HL-60 (cell line): Measurements from ENCODE around the gene NKX2-2.

Experiments
- GABPA ChIP-seq: IDR thresholded peaks from 2 replicates; pipeline ENCODE4 v1.6.1; 2012; ENCODE audit warnings: low read depth
- POLR2AphosphoS5 ChIP-seq: IDR thresholded peaks from 2 replicates; pipeline ENCODE4 v1.6.1; 2012; ENCODE audit warnings: low read depth
- TF ChIP-seq, protein P1 (sequence below): IDR thresholded peaks from one replicate; pipeline ENCODE4 v1.5.1; 2011; ENCODE audit warnings: low read length, control low read depth, inconsistent platforms; ENCODE audit not compliant: insufficient read depth

DNA sequence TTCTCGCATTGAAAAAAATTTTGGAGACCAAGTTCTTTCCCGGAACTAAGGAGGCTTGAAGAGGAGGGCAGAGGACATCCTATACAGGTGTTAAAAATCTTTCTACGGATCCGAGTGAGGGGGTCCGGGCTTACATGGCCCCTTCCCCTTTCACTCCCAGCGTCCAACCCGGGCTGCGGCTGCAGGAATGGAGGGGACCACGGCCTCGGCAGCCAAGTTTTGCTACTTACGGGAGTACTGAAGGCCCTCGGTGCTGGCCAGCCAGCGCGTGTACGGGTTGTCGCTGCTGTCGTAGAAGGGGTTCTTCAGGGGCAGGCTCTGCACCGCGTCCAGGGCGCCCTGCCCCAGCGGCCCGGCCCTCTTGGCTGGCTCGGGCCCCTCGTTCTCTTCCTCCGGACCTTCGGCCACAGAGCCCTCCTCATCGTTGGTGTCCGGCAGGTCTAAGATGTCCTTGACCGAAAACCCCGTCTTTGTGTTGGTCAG is 642 bp downstream of the NKX2-2 start:
- TF ChIP-seq, protein P1, sequence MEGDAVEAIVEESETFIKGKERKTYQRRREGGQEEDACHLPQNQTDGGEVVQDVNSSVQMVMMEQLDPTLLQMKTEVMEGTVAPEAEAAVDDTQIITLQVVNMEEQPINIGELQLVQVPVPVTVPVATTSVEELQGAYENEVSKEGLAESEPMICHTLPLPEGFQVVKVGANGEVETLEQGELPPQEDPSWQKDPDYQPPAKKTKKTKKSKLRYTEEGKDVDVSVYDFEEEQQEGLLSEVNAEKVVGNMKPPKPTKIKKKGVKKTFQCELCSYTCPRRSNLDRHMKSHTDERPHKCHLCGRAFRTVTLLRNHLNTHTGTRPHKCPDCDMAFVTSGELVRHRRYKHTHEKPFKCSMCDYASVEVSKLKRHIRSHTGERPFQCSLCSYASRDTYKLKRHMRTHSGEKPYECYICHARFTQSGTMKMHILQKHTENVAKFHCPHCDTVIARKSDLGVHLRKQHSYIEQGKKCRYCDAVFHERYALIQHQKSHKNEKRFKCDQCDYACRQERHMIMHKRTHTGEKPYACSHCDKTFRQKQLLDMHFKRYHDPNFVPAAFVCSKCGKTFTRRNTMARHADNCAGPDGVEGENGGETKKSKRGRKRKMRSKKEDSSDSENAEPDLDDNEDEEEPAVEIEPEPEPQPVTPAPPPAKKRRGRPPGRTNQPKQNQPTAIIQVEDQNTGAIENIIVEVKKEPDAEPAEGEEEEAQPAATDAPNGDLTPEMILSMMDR: no peak
- TF ChIP-seq POLR2AphosphoS5 (no peak), GABPA (no peak)
